Spinal cord (tissue), 10 donors: Measurements from ENCODE around the gene NETO1. TPM values are rescaled to one million over a fixed set of nuclear protein-coding genes. Genes with fewer than 3 reads are reported as not detected.

Experiments
- DNase-seq, 6 donors: peaks; one replicate each; pipeline versions ENCODE4 v3.0.0 to v3.0.0-alpha.2; 2013 to 2015; ENCODE audit warnings: low spot score in 6 of 6, low read depth in 4 of 6
- H3K27ac ChIP-seq: one replicate; pipeline ENCODE4 v1.5.1; 2013; ENCODE audit warnings: low read depth, low read length, control low read depth
- H3K27me3 ChIP-seq: one replicate; pipeline ENCODE4 v1.6.1; 2013; ENCODE audit warnings: low read length; ENCODE audit not compliant: control insufficient read depth, insufficient read depth
- H3K36me3 ChIP-seq: one replicate; pipeline ENCODE4 v1.6.1; 2013; ENCODE audit warnings: low read length; ENCODE audit not compliant: control insufficient read depth, insufficient read depth
- H3K4me1 ChIP-seq: one replicate; pipeline ENCODE4 v1.6.1; 2013; ENCODE audit warnings: low read length; ENCODE audit not compliant: control insufficient read depth, insufficient read depth
- H3K4me3 ChIP-seq: one replicate; pipeline ENCODE4 v1.5.1; 2013; ENCODE audit warnings: low read depth, low read length, control low read depth
- H3K9me3 ChIP-seq: one replicate; pipeline ENCODE4 v1.6.1; 2013; ENCODE audit warnings: low read length; ENCODE audit not compliant: control insufficient read depth, insufficient read depth
- WGBS: methylation state at CpG from one replicate; pipeline ENCODE4 v1.1.5; 2013; ENCODE audit warnings: missing lambda C conversion rate; ENCODE audit not compliant: insufficient coverage; 5-methylcytosine and 5-hydroxymethylcytosine counted together
- polyA plus RNA-seq, 2 donors: library from polyadenylated mRNA; unstranded; fragments of 120-200 nt; gene quantifications; one replicate each; pipeline ENCODE4 v1.2.1, GENCODE V29; 2013; ENCODE audit not compliant: insufficient read length in 2 of 2
- total RNA-seq, 2 donors: library from RNA; depleted of rRNA in 1 of 2; stranded (reverse); fragments of 120-200 nt in 1 of 2; fragments of >200 nt in 1 of 2; gene quantifications; one replicate each; pipeline versions ENCODE4 v1.2.3 to v1.2.4, GENCODE V29; 2013 to 2014
- donor health status: healthy.

NETO1 gene
- total and polyA plus RNA-seq, 4 donors, result 10.0 to 42.6 (median 31.2) TPM

GRCh38 chr18:72871091-72871490 is 3.3 kb upstream of the NETO1 start:
- Histone ChIP-seq H3K27me3 (peaks cover 28% of the 10 kb centered on the region), H3K4me3 (no peak overlapping the region), H3K36me3 (no peaks in the 10 kb centered on the region), H3K27ac (no peak overlapping the region), H3K4me1 (peaks cover 22% of the 10 kb centered on the region), H3K9me3 (no peaks in the 10 kb centered on the region)
- peak in 2 of 6 donors; percentile 16 to 59 for DNase-seq
- 78% methylated on average over 4 of the region's 5 CpGs for WGBS

- peak overlapping the region; percentile 64 for H3K4me3 ChIP-seq
- no peak overlapping the region for H3K27ac ChIP-seq
- DNase-seq, result peak in 3 of 6 donors; percentile 48 to 69 (median 50)
Observed at GRCh38 chr18:72869226-72870185, 1.7 kb upstream of the NETO1 start.

GRCh38 chr18:72868585-72869225 is 918 bp upstream of the NETO1 start:
- peak overlapping the region; percentile 64 for H3K4me3 ChIP-seq
- peaks cover 22% of the 10 kb centered on the region for H3K4me1 ChIP-seq
- under 1% methylated on average over 62 of the region's 62 CpGs for WGBS
- H3K9me3 ChIP-seq, result no peaks in the 10 kb centered on the region
- H3K27me3 ChIP-seq, result peaks cover 28% of the 10 kb centered on the region
- peaks cover 3% of the 10 kb centered on the region for H3K36me3 ChIP-seq
- peak overlapping the region; percentile 69 for H3K27ac ChIP-seq
- DNase-seq, result peak in 3 of 6 donors; percentile 17 to 77 (median 67)

More at GRCh38 chr18:72869226-72870185, 1.7 kb upstream of the NETO1 start:
- Histone ChIP-seq H3K36me3 (no peaks in the 10 kb centered on the region), H3K4me1 (peaks cover 22% of the 10 kb centered on the region), H3K9me3 (no peaks in the 10 kb centered on the region), H3K27me3 (peaks cover 28% of the 10 kb centered on the region)
- 4% methylated on average over 45 of the region's 57 CpGs for WGBS

- peak in 5 of 6 donors; percentile 31 to 79 (median 49) for DNase-seq
- Histone ChIP-seq H3K36me3 (peaks cover 3% of the 10 kb centered on the region), H3K4me3 (peak overlapping the region; percentile 63), H3K4me1 (peaks cover 22% of the 10 kb centered on the region), H3K27me3 (peaks cover 28% of the 10 kb centered on the region), H3K27ac (peak overlapping the region; percentile 25), H3K9me3 (no peaks in the 10 kb centered on the region)
- WGBS, result under 1% methylated on average over 102 of the region's 102 CpGs
Observed at GRCh38 chr18:72866901-72867745, 664 bp downstream of the NETO1 start.

- Histone ChIP-seq H3K27me3 (peaks cover 28% of the 10 kb centered on the region), H3K36me3 (peaks cover 3% of the 10 kb centered on the region), H3K27ac (no peak overlapping the region), H3K4me1 (peaks cover 22% of the 10 kb centered on the region), H3K4me3 (peak overlapping the region; percentile 63), H3K9me3 (no peaks in the 10 kb centered on the region)
- whole genome bisulfite sequencing, result 1% methylated on average over 18 of the region's 18 CpGs
- peak in 3 of 6 donors; percentile 10 to 65 (median 26) for DNase-seq
Observed at GRCh38 chr18:72866442-72866900, 1.3 kb downstream of the NETO1 start.

GRCh38 chr18:72863754-72864153 is 4.0 kb downstream of the NETO1 start:
- H3K4me1 ChIP-seq, result peaks cover 10% of the 10 kb centered on the region
- H3K27ac ChIP-seq, result no peak overlapping the region
- H3K27me3 ChIP-seq, result peaks cover 12% of the 10 kb centered on the region
- no peak for DNase-seq
- no peak overlapping the region for H3K4me3 ChIP-seq
- H3K36me3 ChIP-seq, result peaks cover 3% of the 10 kb centered on the region
- WGBS, result 90% methylated on average over 4 of the region's 9 CpGs
- H3K9me3 ChIP-seq, result no peaks in the 10 kb centered on the region

- DNase-seq, result no peak
- H3K4me1 ChIP-seq, result no peaks in the 10 kb centered on the region
- no CpG with 5 or more reads among the region's 4 CpGs for WGBS
- no peaks in the 10 kb centered on the region for H3K27me3 ChIP-seq
- no peaks in the 10 kb centered on the region for H3K9me3 ChIP-seq
- H3K4me3 ChIP-seq, result no peak overlapping the region
- H3K27ac ChIP-seq, result no peak overlapping the region
- peaks cover 3% of the 10 kb centered on the region for H3K36me3 ChIP-seq
Observed at GRCh38 chr18:72859088-72859487, 8.7 kb downstream of the NETO1 start.

- Histone ChIP-seq H3K9me3 (no peaks in the 10 kb centered on the region), H3K4me3 (no peak overlapping the region), H3K4me1 (no peaks in the 10 kb centered on the region), H3K27ac (no peak overlapping the region), H3K36me3 (no peaks in the 10 kb centered on the region), H3K27me3 (no peaks in the 10 kb centered on the region)
- no peak for DNase-seq
- WGBS, result 64% methylated on average over 3 of the region's 3 CpGs
Observed at GRCh38 chr18:72849671-72850070, 18.1 kb downstream of the NETO1 start.
